Measurements from ENCODE around the gene MOB2. TPM values are rescaled to one million over a fixed set of nuclear protein-coding genes. Genes with fewer than 3 reads are reported as not detected.

MOB2 gene
- total RNA-seq, 4 donors from 2014 or later: 59.6 to 103 (median 87.8) TPM

- Histone ChIP-seq H3K4me1 (no peaks in the 10 kb centered on the region), H3K36me3 (no peaks in the 10 kb centered on the region), H3K27me3 (peaks cover 80% of the 10 kb centered on the region), H3K4me3 (no peak overlapping the region), H3K27ac (no peak overlapping the region), H3K9me3 (no peaks in the 10 kb centered on the region)
- WGBS, 2 donors (ENCODE audit: low coverage in 1 of 2): no CpG with 5 or more reads among the region's 30 CpGs
- ATAC-seq: no peak
- no peak for TF ChIP-seq EP300 (IDR thresholded peaks at IDR 0.05)
- TF ChIP-seq POLR2AphosphoS5 (IDR thresholded peaks at IDR 0.05): no peak
- TF ChIP-seq, protein P1, sequence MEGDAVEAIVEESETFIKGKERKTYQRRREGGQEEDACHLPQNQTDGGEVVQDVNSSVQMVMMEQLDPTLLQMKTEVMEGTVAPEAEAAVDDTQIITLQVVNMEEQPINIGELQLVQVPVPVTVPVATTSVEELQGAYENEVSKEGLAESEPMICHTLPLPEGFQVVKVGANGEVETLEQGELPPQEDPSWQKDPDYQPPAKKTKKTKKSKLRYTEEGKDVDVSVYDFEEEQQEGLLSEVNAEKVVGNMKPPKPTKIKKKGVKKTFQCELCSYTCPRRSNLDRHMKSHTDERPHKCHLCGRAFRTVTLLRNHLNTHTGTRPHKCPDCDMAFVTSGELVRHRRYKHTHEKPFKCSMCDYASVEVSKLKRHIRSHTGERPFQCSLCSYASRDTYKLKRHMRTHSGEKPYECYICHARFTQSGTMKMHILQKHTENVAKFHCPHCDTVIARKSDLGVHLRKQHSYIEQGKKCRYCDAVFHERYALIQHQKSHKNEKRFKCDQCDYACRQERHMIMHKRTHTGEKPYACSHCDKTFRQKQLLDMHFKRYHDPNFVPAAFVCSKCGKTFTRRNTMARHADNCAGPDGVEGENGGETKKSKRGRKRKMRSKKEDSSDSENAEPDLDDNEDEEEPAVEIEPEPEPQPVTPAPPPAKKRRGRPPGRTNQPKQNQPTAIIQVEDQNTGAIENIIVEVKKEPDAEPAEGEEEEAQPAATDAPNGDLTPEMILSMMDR (IDR thresholded peaks at IDR 0.05): no peak
- TF ChIP-seq POLR2A (IDR thresholded peaks at IDR 0.05): no peak
Measured at GRCh38 chr11:1445741-1446445, 40.7 kb downstream of the MOB2 start.

- no peaks in the 10 kb centered on the region for H3K9me3 ChIP-seq
- no peak overlapping the region for H3K27ac ChIP-seq
- TF ChIP-seq, protein P1 (IDR thresholded peaks at IDR 0.05): no peak
- no peak for TF ChIP-seq POLR2A (IDR thresholded peaks at IDR 0.05)
- TF ChIP-seq EP300 (IDR thresholded peaks at IDR 0.05): no peak
- no peak for TF ChIP-seq POLR2AphosphoS5 (IDR thresholded peaks at IDR 0.05)
- peaks cover 87% of the 10 kb centered on the region for H3K27me3 ChIP-seq
- H3K4me3 ChIP-seq: no peak overlapping the region
- H3K36me3 ChIP-seq: no peaks in the 10 kb centered on the region
- 63% methylated on average over 2 of the region's 32 CpGs; no CpG with 5 or more reads in 1 of the 2 donors for WGBS, 2 donors (ENCODE audit: low coverage in 1 of 2)
- H3K4me1 ChIP-seq: no peaks in the 10 kb centered on the region
- no peak for ATAC-seq
Measured at GRCh38 chr11:1444823-1445422, 41.7 kb downstream of the MOB2 start.

GRCh38 chr11:1444321-1444720 is 42.3 kb downstream of the MOB2 start:
- peaks cover 87% of the 10 kb centered on the region for H3K27me3 ChIP-seq
- H3K4me3 ChIP-seq: no peak overlapping the region
- ATAC-seq: no peak
- H3K27ac ChIP-seq: no peak overlapping the region
- no CpG with 5 or more reads among the region's 11 CpGs for WGBS, 2 donors (ENCODE audit: low coverage in 1 of 2)
- TF ChIP-seq POLR2AphosphoS5 (IDR thresholded peaks at IDR 0.05) (no peak), POLR2A (IDR thresholded peaks at IDR 0.05) (no peak), EP300 (IDR thresholded peaks at IDR 0.05) (no peak)
- TF ChIP-seq, protein P1 (IDR thresholded peaks at IDR 0.05): no peak
- no peaks in the 10 kb centered on the region for H3K9me3 ChIP-seq
- no peaks in the 10 kb centered on the region for H3K36me3 ChIP-seq
- no peaks in the 10 kb centered on the region for H3K4me1 ChIP-seq

DNA sequence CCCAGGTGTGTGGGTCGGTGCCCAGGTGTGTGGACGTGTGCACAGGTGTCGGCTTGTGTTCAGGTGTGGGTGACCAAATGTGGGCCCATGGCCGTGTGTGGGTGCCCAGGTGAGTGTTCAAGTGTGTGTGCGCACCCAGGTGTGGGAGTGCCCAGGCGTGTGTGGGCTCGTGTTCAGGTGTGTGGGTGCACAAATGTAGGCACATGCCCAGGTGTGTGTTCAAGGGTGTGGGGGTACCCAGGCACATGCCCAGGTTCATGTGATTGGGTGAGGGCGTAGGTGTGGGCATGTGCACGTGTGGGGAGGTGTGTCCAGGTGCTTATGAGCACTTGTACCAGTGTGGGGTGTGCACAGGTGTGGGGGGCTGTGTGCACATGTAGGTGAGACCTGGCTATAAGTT is 42.8 kb downstream of the MOB2 start:
- Histone ChIP-seq H3K4me1 (no peaks in the 10 kb centered on the region), H3K4me3 (no peak overlapping the region), H3K27me3 (peaks cover 87% of the 10 kb centered on the region), H3K36me3 (no peaks in the 10 kb centered on the region), H3K9me3 (no peaks in the 10 kb centered on the region), H3K27ac (no peak overlapping the region)
- WGBS, 2 donors (ENCODE audit: low coverage in 1 of 2): 83 to 92% methylated on average over 5 of the region's 9 CpGs
- TF ChIP-seq, protein P1 (IDR thresholded peaks at IDR 0.05): no peak
- no peak for TF ChIP-seq POLR2AphosphoS5 (IDR thresholded peaks at IDR 0.05)
- no peak for TF ChIP-seq POLR2A (IDR thresholded peaks at IDR 0.05)
- no peak for TF ChIP-seq EP300 (IDR thresholded peaks at IDR 0.05)
- ATAC-seq: no peak

All from gastroesophageal sphincter (tissue), 4 donors.